ENCODE results near the gene SINHCAF. TPM values are rescaled to one million over a fixed set of nuclear protein-coding genes. Genes with fewer than 3 reads are reported as not detected.

SINHCAF gene
- total RNA-seq, 1 experiment from 2014 or later: 497 TPM

DNA sequence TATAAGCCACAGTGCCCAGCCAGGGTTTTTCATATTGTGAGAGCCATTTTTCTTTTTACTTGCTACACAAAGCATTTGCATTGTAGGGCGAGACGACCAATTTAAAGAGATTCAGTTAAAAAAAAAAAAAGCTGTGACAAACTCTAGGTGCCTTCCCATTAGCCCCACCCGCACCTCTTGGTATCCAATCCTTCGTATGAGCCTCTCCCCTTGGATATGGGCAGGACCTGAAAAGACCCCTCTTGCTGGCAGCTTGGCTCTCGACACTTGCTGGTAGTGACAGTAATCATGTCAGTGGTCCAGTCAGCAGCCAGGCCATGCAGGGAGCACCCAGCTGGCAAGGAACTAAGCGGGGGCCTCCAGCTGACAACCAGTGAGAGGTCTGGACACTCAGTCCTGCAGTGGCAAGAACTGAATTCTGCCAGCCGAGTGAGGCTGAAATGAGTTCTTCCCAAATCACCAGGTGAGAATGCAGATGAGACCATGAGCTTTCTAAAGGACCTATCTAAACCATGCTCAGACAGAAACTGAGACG is 46.5 kb downstream of the SINHCAF start:
- no peaks in the 10 kb centered on the region for H3K79me1 ChIP-seq (ENCODE audit: insufficient read depth, low read depth, low read length, poor library complexity, severe bottlenecking)
- no peak overlapping the region for H3K4me2 ChIP-seq (ENCODE audit: insufficient read depth, insufficient read length, low read length)
- Mint-ChIP-seq H3K27me3 (ENCODE audit: low read depth) (no peaks in the 10 kb centered on the region; the same call in 1 of the 2 replicates), H3K9me3 (no peaks in the 10 kb centered on the region), H3K36me3 (ENCODE audit: insufficient read depth in 1 of 3, low read depth in 3 of 3) (peaks cover 34 to 71% (median 63%) of the 10 kb centered on the region in 3 experiments; a peak in 6 of 7 replicates), H3K4me1 (peaks cover 18 to 23% of the 10 kb centered on the region in 2 experiments), H3K4me3 (no peak overlapping the region), H3K27ac (peak overlapping the region; percentile 28 to 88 (median 55); a peak in 5 of 7 replicates)
- no peak overlapping the region for H3K14ac ChIP-seq (ENCODE audit: insufficient read depth, low read length)
- H4K91ac ChIP-seq (ENCODE audit: insufficient read length, low read depth, low read length): no peak overlapping the region
- H3T11ph ChIP-seq (ENCODE audit: low read length): no peak overlapping the region
- H2BK15ac ChIP-seq (ENCODE audit: low read depth, low read length): no peak overlapping the region
- no peak overlapping the region for H3K56ac ChIP-seq (ENCODE audit: insufficient read length, low read depth, low read length)
- no peak overlapping the region for H2BK12ac ChIP-seq (ENCODE audit: insufficient read length, low read depth, low read length)
- no peaks in the 10 kb centered on the region for H4K20me1 ChIP-seq (ENCODE audit: control insufficient read depth, insufficient read depth, insufficient read length)
- H3K23ac ChIP-seq (ENCODE audit: insufficient read length, low read depth, low read length): no peak overlapping the region
- no peak overlapping the region for H3K27ac ChIP-seq (ENCODE audit: insufficient read length, low read depth, low read length)
- H2BK20ac ChIP-seq (ENCODE audit: low read depth, low read length, poor library complexity, severe bottlenecking): no peak overlapping the region
- H2AK5ac ChIP-seq (ENCODE audit: insufficient read length, low read length): no peak overlapping the region
- H3K79me2 ChIP-seq (ENCODE audit: insufficient read depth, low read length): no peaks in the 10 kb centered on the region
- no CpG with 5 or more reads among the region's 8 CpGs for WGBS (ENCODE audit: extremely low coverage, insufficient read length, low lambda C conversion rate)
- H3K4ac ChIP-seq (ENCODE audit: low read depth, low read length): no peak overlapping the region
- TF ChIP-seq, protein P1, sequence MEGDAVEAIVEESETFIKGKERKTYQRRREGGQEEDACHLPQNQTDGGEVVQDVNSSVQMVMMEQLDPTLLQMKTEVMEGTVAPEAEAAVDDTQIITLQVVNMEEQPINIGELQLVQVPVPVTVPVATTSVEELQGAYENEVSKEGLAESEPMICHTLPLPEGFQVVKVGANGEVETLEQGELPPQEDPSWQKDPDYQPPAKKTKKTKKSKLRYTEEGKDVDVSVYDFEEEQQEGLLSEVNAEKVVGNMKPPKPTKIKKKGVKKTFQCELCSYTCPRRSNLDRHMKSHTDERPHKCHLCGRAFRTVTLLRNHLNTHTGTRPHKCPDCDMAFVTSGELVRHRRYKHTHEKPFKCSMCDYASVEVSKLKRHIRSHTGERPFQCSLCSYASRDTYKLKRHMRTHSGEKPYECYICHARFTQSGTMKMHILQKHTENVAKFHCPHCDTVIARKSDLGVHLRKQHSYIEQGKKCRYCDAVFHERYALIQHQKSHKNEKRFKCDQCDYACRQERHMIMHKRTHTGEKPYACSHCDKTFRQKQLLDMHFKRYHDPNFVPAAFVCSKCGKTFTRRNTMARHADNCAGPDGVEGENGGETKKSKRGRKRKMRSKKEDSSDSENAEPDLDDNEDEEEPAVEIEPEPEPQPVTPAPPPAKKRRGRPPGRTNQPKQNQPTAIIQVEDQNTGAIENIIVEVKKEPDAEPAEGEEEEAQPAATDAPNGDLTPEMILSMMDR (conservative IDR thresholded peaks at IDR 0.05): no peak
- H4K5ac ChIP-seq (ENCODE audit: insufficient read length, low read depth, low read length): no peak overlapping the region
- no peaks in the 10 kb centered on the region for H3K9me3 ChIP-seq (ENCODE audit: control insufficient read depth, low read depth, low read length)
- DNase-seq: no peak
- H3K23me2 ChIP-seq (ENCODE audit: insufficient read length, low read depth, low read length, poor library complexity, severe bottlenecking): no peaks in the 10 kb centered on the region
- no peak overlapping the region for H2BK5ac ChIP-seq (ENCODE audit: insufficient read length, low read length)
- no peak overlapping the region for H2AFZ ChIP-seq (ENCODE audit: low read length)
- H3K9ac ChIP-seq (ENCODE audit: extremely low read depth, insufficient read length, low read length): no peak overlapping the region
- no peak overlapping the region for H4K8ac ChIP-seq (replicated peaks; ENCODE audit: insufficient read length, low read depth, low read length)
- no peaks in the 10 kb centered on the region for H3K27me3 ChIP-seq (ENCODE audit: insufficient read depth, low read length)
- no peaks in the 10 kb centered on the region for H3K4me1 ChIP-seq (ENCODE audit: insufficient read depth, low read length)
- no peak overlapping the region for H3K18ac ChIP-seq (ENCODE audit: insufficient read length, low read depth, low read length)
- no peak overlapping the region for H2BK120ac ChIP-seq (ENCODE audit: low read depth, low read length, poor library complexity, severe bottlenecking)

Data from H9 (cell line).